HepG2 (cell line): ENCODE data around the gene POLR3K. TPM values are rescaled to one million over a fixed set of nuclear protein-coding genes. Genes with fewer than 3 reads are reported as not detected.
A peak's percentile ranks its signal among the peaks of the same experiment; 100 is the strongest.

Experiments
- ATAC-seq: fragments of 200-7000 bp; cut with Tn5 transposase; 3 replicates; pipeline ENCODE4 v1.9.1; 2020; ENCODE audit warnings: mild to moderate bottlenecking, moderate library complexity
- BruUV-seq: library from RNA; stranded (reverse); fragments of 400-500 nt; replicated peaks from 2 replicates; lab custom pipeline; 2021; lab: Mats Ljungman, UMichigan
- CTCF ChIA-PET: fragments of 300-600 bp; formaldehyde crosslinking; extraction: SDS; loops from one replicate; lab custom pipeline; 2021; ENCODE audit warnings: low total read pairs, inconsistent platforms, low intra/inter-chr PET ratio; lab: Yijun Ruan, JAX
- POLR2A ChIA-PET: fragments of 350-600 bp; sonication (Branson Sonifier 250); formaldehyde crosslinking; loops from one replicate; lab custom pipeline; 2020; ENCODE audit warnings: antibody characterized with exemption, inconsistent platforms; lab: Yijun Ruan, JAX
- DNase-seq: peaks from one replicate; pipeline ENCODE4 v3.0.0-alpha.2; 2015; ENCODE audit warnings: low spot score
- FAIRE-seq: peaks from 3 replicates; lab custom pipeline; 2011; peaks lifted over from hg19 to GRCh38; lab: Jason Lieb, UNC
- H2AFZ ChIP-seq: one replicate; pipeline ENCODE4 v1.6.1; 2011; ENCODE audit warnings: low read length, inconsistent platforms
- H3K27ac ChIP-seq: fragments of 300-600 bp; 3 replicates; pipeline ENCODE4 v1.8.0; 2011; ENCODE audit warnings: mixed run types, mild to moderate bottlenecking, mixed read lengths, low read length, inconsistent platforms; ENCODE audit not compliant: insufficient read depth; ENCODE audit errors: extremely low read length
- H3K27me3 ChIP-seq, 2 experiments: fragments of 200-600 bp in 1 of 2; 2 replicates in 1 of 2; 3 replicates in 1 of 2; pipeline versions ENCODE4 v1.6.0 to v1.8.0; 2011; ENCODE audit warnings: low read length in 2 of 2, mild to moderate bottlenecking in 2 of 2, moderate library complexity in 2 of 2, inconsistent platforms in 1 of 2; ENCODE audit not compliant: insufficient read depth in 2 of 2, control insufficient read depth in 1 of 2
- H3K36me3 ChIP-seq, 2 experiments: fragments of 200-600 bp in 1 of 2; replicated peaks in 1 of 2; 2 replicates in 1 of 2; 3 replicates in 1 of 2; pipeline versions ENCODE4 v1.5.1 to v1.8.0; 2011; ENCODE audit warnings: low read length in 2 of 2, inconsistent platforms in 1 of 2; ENCODE audit not compliant: insufficient read depth in 2 of 2, control insufficient read depth in 1 of 2
- H3K4me1 ChIP-seq: 2 replicates; pipeline ENCODE4 v1.5.1; 2012; ENCODE audit warnings: low read length, inconsistent platforms; ENCODE audit not compliant: insufficient read depth
- H3K4me2 ChIP-seq: 2 replicates; pipeline ENCODE4 v1.6.0; 2011; ENCODE audit warnings: low read depth, low read length, inconsistent platforms
- H3K4me3 ChIP-seq, 3 experiments: fragments of 200-600 bp in 1 of 3; sonication (generic), shearing (Covaris generic) in 1 of 3; replicated peaks in 1 of 3; 2 replicates each; pipeline ENCODE4 v1.5.1; 2011 to 2016; ENCODE audit warnings: low read length in 3 of 3, inconsistent platforms in 2 of 3, low read depth in 2 of 3, mild to moderate bottlenecking in 2 of 3, control low read depth in 1 of 3, mixed read lengths in 1 of 3; ENCODE audit not compliant: insufficient read depth in 1 of 3
- H3K79me2 ChIP-seq: one replicate; pipeline ENCODE4 v1.6.1; 2011; ENCODE audit warnings: low read length, inconsistent platforms; ENCODE audit not compliant: insufficient read depth
- H3K9ac ChIP-seq: 2 replicates; pipeline ENCODE4 v1.6.0; 2011; ENCODE audit warnings: mild to moderate bottlenecking, low read depth, low read length, inconsistent platforms; ENCODE audit not compliant: insufficient read depth
- H3K9me3 ChIP-seq: 2 replicates; pipeline ENCODE4 v1.5.1; 2012; ENCODE audit warnings: mild to moderate bottlenecking, low read length
- H4K20me1 ChIP-seq: 2 replicates; pipeline ENCODE4 v1.6.0; 2011; ENCODE audit warnings: inconsistent platforms, mild to moderate bottlenecking, low read length, moderate library complexity; ENCODE audit not compliant: insufficient read depth
- KDM2A ChIP-seq: sonication (generic); formaldehyde crosslinking; IDR thresholded peaks from 2 replicates; pipeline ENCODE4 v1.4.0; 2020; ENCODE audit warnings: low read depth, missing genetic modification reagents, borderline replicate concordance
- MYC ChIP-seq: sonication (generic); formaldehyde crosslinking; IDR thresholded peaks from 2 replicates; pipeline ENCODE4 v1.9.0; 2021; ENCODE audit warnings: missing genetic modification reagents, borderline replicate concordance
- ZNF367 ChIP-seq: sonication (generic); formaldehyde crosslinking; IDR thresholded peaks from 2 replicates; pipeline ENCODE4 v1.4.0; 2020; ENCODE audit warnings: missing genetic modification reagents, borderline replicate concordance
- WGBS: methylation state at CpG from one replicate; pipeline ENCODE4 v1.1.6; 2017; ENCODE audit warnings: low lambda C conversion rate; 5-methylcytosine and 5-hydroxymethylcytosine counted together
- in situ Hi-C: cut with HindIII; loops from 2 replicates; pipeline ENCODE4 v1.10.0; 2017; ENCODE audit warnings: low pct_unique_long_range_greater_than_20kb; ENCODE audit not compliant: extremely low pct_ligation_motif_present
- intact Hi-C: fragments of 100-400 bp; cut with micrococcal nuclease; formaldehyde crosslinking; loops from one replicate; pipeline ENCODE4 v1.10.0; 2022; ENCODE audit not compliant: unreplicated experiment
- polyA plus RNA-seq, 8 experiments: library from polyadenylated mRNA; depleted of rRNA in 3 of 8; stranded (reverse) in 7 of 8; unstranded in 1 of 8; fragments of >200 nt; fragmentation: Illumina TruSeq in 4 of 8; extraction: Trizol in 4 of 8; gene quantifications; 2 replicates each; pipeline versions ENCODE4 v1.2.1 to v1.2.3, GENCODE V29; 2011 to 2016; ENCODE audit warnings: low read depth in 4 of 8, missing spikeins in 1 of 8, mixed read lengths in 1 of 8; ENCODE audit not compliant: insufficient read depth in 1 of 8
- total RNA-seq, 5 experiments: library from RNA; depleted of rRNA; stranded (reverse); fragments of >200 nt; fragmentation: Illumina TruSeq; extraction: Trizol; gene quantifications; 2 replicates each; pipeline ENCODE4 v1.2.3, GENCODE V29; 2016; ENCODE audit warnings: low read depth in 1 of 5
- TF ChIP-seq, protein P1 (sequence below): sonication (generic); formaldehyde crosslinking; IDR thresholded peaks from 2 replicates; pipeline ENCODE4 v1.4.0; 2020; ENCODE audit warnings: missing genetic modification reagents
- TF ChIP-seq, protein P2 (sequence below): sonication (generic); formaldehyde crosslinking; IDR thresholded peaks from 2 replicates; pipeline ENCODE4 v1.4.0; 2020; ENCODE audit warnings: missing genetic modification reagents

POLR3K gene
- total and polyA plus RNA-seq, 2 of the 13 experiments (the other 11 are each of a cell fraction or from before 2014, with no cell fraction given) = 14.8 to 18.8 TPM

DNA sequence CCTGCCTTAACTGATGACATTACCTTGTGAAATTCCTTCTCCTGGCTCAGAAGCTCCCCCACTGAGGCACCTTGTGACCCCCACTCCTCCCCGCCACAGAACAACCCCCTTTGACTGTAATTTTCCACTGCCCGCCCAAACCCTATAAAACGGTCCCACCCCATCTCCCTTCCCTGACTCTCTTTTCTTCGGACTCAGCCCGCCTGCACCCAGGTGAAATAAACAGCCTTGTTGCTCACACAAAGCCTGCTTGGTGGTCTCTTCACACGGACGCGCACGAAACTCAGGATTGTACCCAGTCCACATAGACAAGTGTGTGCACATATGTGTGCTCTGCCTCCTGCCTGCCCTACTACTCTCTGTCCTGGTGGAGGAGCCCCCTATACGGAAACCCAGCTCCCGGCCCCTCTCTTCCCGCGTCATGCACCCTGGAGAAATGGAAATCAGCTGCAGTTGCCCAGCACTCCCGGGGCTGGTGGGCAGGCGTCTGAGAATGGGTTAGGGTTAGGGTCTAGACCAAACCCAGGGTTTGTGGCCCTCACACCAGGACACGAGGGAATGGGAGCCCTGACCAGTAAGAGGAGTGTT lies 21.4 kb upstream of the POLR3K start:
- peaks cover 2% of the 10 kb centered on the region for H3K79me2 ChIP-seq
- WGBS = 33% methylated on average over 16 of the region's 16 CpGs
- peaks cover 4 to 6% of the 10 kb centered on the region in 2 experiments; a peak in 2 of 5 replicates for H3K36me3 ChIP-seq
- H3K4me3 ChIP-seq = no peak overlapping the region
- no peak overlapping the region for H3K9ac ChIP-seq
- in situ Hi-C loops = no loop called here
- intact Hi-C loops = no loop called here
- no peaks in the 10 kb centered on the region for H3K9me3 ChIP-seq
- no peak for FAIRE-seq
- no peak for DNase-seq
- peak overlapping the region; percentile 95 for H3K4me2 ChIP-seq
- POLR2A ChIA-PET = interaction anchor here (0.8 to 2.6 kb wide), 3 partner anchors 22 to 278 kb away, joined by 4 to 12 read pairs (median 5); partner anchors contain the start of genes POLR3K and SNRNP25
- TF ChIP-seq, protein P1, sequence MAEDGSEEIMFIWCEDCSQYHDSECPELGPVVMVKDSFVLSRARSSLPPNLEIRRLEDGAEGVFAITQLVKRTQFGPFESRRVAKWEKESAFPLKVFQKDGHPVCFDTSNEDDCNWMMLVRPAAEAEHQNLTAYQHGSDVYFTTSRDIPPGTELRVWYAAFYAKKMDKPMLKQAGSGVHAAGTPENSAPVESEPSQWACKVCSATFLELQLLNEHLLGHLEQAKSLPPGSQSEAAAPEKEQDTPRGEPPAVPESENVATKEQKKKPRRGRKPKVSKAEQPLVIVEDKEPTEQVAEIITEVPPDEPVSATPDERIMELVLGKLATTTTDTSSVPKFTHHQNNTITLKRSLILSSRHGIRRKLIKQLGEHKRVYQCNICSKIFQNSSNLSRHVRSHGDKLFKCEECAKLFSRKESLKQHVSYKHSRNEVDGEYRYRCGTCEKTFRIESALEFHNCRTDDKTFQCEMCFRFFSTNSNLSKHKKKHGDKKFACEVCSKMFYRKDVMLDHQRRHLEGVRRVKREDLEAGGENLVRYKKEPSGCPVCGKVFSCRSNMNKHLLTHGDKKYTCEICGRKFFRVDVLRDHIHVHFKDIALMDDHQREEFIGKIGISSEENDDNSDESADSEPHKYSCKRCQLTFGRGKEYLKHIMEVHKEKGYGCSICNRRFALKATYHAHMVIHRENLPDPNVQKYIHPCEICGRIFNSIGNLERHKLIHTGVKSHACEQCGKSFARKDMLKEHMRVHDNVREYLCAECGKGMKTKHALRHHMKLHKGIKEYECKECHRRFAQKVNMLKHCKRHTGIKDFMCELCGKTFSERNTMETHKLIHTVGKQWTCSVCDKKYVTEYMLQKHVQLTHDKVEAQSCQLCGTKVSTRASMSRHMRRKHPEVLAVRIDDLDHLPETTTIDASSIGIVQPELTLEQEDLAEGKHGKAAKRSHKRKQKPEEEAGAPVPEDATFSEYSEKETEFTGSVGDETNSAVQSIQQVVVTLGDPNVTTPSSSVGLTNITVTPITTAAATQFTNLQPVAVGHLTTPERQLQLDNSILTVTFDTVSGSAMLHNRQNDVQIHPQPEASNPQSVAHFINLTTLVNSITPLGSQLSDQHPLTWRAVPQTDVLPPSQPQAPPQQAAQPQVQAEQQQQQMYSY (CRISPR knock-in tag) = no peak
- TF ChIP-seq, protein P2, sequence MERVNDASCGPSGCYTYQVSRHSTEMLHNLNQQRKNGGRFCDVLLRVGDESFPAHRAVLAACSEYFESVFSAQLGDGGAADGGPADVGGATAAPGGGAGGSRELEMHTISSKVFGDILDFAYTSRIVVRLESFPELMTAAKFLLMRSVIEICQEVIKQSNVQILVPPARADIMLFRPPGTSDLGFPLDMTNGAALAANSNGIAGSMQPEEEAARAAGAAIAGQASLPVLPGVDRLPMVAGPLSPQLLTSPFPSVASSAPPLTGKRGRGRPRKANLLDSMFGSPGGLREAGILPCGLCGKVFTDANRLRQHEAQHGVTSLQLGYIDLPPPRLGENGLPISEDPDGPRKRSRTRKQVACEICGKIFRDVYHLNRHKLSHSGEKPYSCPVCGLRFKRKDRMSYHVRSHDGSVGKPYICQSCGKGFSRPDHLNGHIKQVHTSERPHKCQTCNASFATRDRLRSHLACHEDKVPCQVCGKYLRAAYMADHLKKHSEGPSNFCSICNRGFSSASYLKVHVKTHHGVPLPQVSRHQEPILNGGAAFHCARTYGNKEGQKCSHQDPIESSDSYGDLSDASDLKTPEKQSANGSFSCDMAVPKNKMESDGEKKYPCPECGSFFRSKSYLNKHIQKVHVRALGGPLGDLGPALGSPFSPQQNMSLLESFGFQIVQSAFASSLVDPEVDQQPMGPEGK (CRISPR knock-in tag) = no peak
- TF ChIP-seq KDM2A (CRISPR knock-in tag) = 0 out of 2 replicates have a peak, but pooled peaks have one; percentile 4
- TF ChIP-seq ZNF367 (CRISPR knock-in tag) = no peak
- TF ChIP-seq MYC (CRISPR knock-in tag) = peak; percentile 8; the same call in 1 of the 2 replicates
- TF ChIP-seq, all 625 proteins: peak for 2
- no peak for ATAC-seq
- H2AFZ ChIP-seq = no peak overlapping the region
- peaks cover 78% of the 10 kb centered on the region for H3K4me1 ChIP-seq
- H3K27ac ChIP-seq = no peak overlapping the region
- H4K20me1 ChIP-seq = no peaks in the 10 kb centered on the region
- BruUV-seq = no TSS peak
- H3K27me3 ChIP-seq = peaks cover 2 to 8% of the 10 kb centered on the region in 2 experiments; a peak in 2 of 5 replicates
- CTCF ChIA-PET = interaction anchor here (2.5 kb wide), 1 partner anchor 9 kb away, joined by 11 read pairs; no protein-coding TSS in a partner anchor
